Measurements from ENCODE around the gene WNT8B.

- no peak for TF ChIP-seq CTCF (IDR thresholded peaks at IDR 0.05)
- TF ChIP-seq POLR2A (IDR thresholded peaks at IDR 0.05), result no peak
Measured at GRCh38 chr10:100528123-100528886, 65.5 kb downstream of the WNT8B start.

All from body of pancreas (tissue), 4 donors.